K562 (cell line): ENCODE results near the gene DBF4B. TPM values are rescaled to one million over a fixed set of nuclear protein-coding genes. Genes with fewer than 3 reads are reported as not detected.
A peak's percentile ranks its signal among the peaks of the same experiment; 100 is the strongest.

Experiments used
- ATAC-seq: fragments of 200-7000 bp; cut with Tn5 transposase; 3 replicates; pipeline ENCODE4 v1.9.1; 2020; ENCODE audit warnings: moderate library complexity
- BruUV-seq: library from RNA; stranded (reverse); fragments of 400-500 nt; replicated peaks from 2 replicates; lab custom pipeline; 2021; lab: Mats Ljungman, UMichigan
- CTCF ChIA-PET: fragments of 300-600 bp; formaldehyde crosslinking; extraction: SDS; loops from one replicate; lab custom pipeline; 2021; ENCODE audit warnings: low intra/inter-chr PET ratio; lab: Yijun Ruan, JAX
- POLR2A ChIA-PET: fragments of 300-600, 350-650 bp; sonication (Branson Sonifier 250); formaldehyde crosslinking; extraction: SDS; loops from one replicate; lab custom pipeline; 2021; ENCODE audit warnings: antibody characterized with exemption, inconsistent platforms; lab: Yijun Ruan, JAX
- DNase-seq, 4 experiments: peaks; one replicate each; pipeline versions ENCODE4 v3.0.0 to v3.0.0-alpha.2; 2011 to 2018; ENCODE audit warnings: low spot score in 3 of 4, mixed read lengths in 3 of 4; ENCODE audit errors: extremely low read depth in 1 of 4
- FAIRE-seq: peaks from 2 replicates; lab custom pipeline; 2011; peaks lifted over from hg19 to GRCh38; lab: Jason Lieb, UNC
- H2AFZ ChIP-seq: 2 replicates; pipeline ENCODE4 v1.6.0; 2011; ENCODE audit warnings: low read depth, low read length, control low read depth, inconsistent platforms
- H3K27ac ChIP-seq: fragments of 200-600 bp; 3 replicates; pipeline ENCODE4 v1.8.0; 2011; ENCODE audit warnings: low read depth, mild to moderate bottlenecking, control low read depth, inconsistent platforms, low read length, moderate library complexity, mixed read lengths; ENCODE audit errors: extremely low read depth
- H3K27me3 ChIP-seq, 2 experiments: fragments of 300-600 bp in 1 of 2; 2 replicates in 1 of 2; 3 replicates in 1 of 2; pipeline versions ENCODE4 v1.6.0 to v1.8.0; 2011; ENCODE audit warnings: inconsistent platforms in 2 of 2, low read length in 2 of 2, mild to moderate bottlenecking in 1 of 2, mixed read lengths in 1 of 2, moderate library complexity in 1 of 2; ENCODE audit not compliant: control insufficient read depth in 2 of 2, insufficient read depth in 2 of 2
- H3K36me3 ChIP-seq: fragments of 300-600 bp; 3 replicates; pipeline ENCODE4 v1.8.0; 2011; ENCODE audit warnings: mild to moderate bottlenecking, low read length, inconsistent platforms; ENCODE audit not compliant: control insufficient read depth, insufficient read depth
- H3K4me1 ChIP-seq, 2 experiments: fragments of 200-600 bp in 1 of 2; replicated peaks in 1 of 2; 2 replicates in 1 of 2; 3 replicates in 1 of 2; pipeline versions ENCODE4 v1.5.1 to v1.8.0; 2011; ENCODE audit warnings: inconsistent platforms in 2 of 2, low read length in 2 of 2, mild to moderate bottlenecking in 1 of 2, mixed read lengths in 1 of 2, moderate library complexity in 1 of 2; ENCODE audit not compliant: control insufficient read depth in 2 of 2, insufficient read depth in 2 of 2
- H3K4me2 ChIP-seq: 2 replicates; pipeline ENCODE4 v1.6.1; 2011; ENCODE audit warnings: low read length, control low read depth, inconsistent platforms, mixed read lengths; ENCODE audit not compliant: insufficient read depth
- H3K4me3 ChIP-seq: fragments of 200-600 bp; sonication (generic), shearing (Covaris generic); 2 replicates; pipeline ENCODE4 v1.5.1; 2016; ENCODE audit warnings: control low read depth, inconsistent platforms
- H3K79me2 ChIP-seq: fragments of 200-600 bp; 3 replicates; pipeline ENCODE4 v1.8.0; 2011; ENCODE audit warnings: low read length, inconsistent platforms; ENCODE audit not compliant: control insufficient read depth, insufficient read depth
- H3K9ac ChIP-seq, 2 experiments: 2 replicates each; pipeline versions ENCODE4 v1.6.0 to v1.6.1; 2011; ENCODE audit warnings: low read depth in 2 of 2, low read length in 2 of 2, control low read depth in 1 of 2, inconsistent platforms in 1 of 2, mild to moderate bottlenecking in 1 of 2, mixed read lengths in 1 of 2; ENCODE audit not compliant: insufficient read depth in 1 of 2
- H3K9me1 ChIP-seq: one replicate; pipeline ENCODE4 v1.6.0; 2011; ENCODE audit warnings: inconsistent platforms, mild to moderate bottlenecking, low read length, moderate library complexity; ENCODE audit not compliant: control insufficient read depth, insufficient read depth
- H3K9me3 ChIP-seq: replicated peaks from 2 replicates; pipeline ENCODE4 v1.5.1; 2011; ENCODE audit warnings: low read depth, low read length, inconsistent platforms; ENCODE audit not compliant: control insufficient read depth, insufficient read depth
- H4K20me1 ChIP-seq: replicated peaks from 2 replicates; pipeline ENCODE4 v1.6.1; 2011; ENCODE audit warnings: low read length, inconsistent platforms, mixed read lengths; ENCODE audit not compliant: control insufficient read depth, insufficient read depth
- ATF7 ChIP-seq: fragments of 450-650 bp; IDR thresholded peaks from 2 replicates; pipeline ENCODE4 v1.7.1; 2014; ENCODE audit warnings: mild to moderate bottlenecking, moderate library complexity
- FOXP1 ChIP-seq: sonication (generic); formaldehyde crosslinking; IDR thresholded peaks from 2 replicates; pipeline ENCODE4 v1.8.0; 2022; ENCODE audit warnings: mild to moderate bottlenecking, missing genetic modification reagents
- HSF4 ChIP-seq: fragments of 250-450 bp; sonication (Bioruptor Pico); IDR thresholded peaks from 2 replicates; pipeline ENCODE4 v2.1.2; 2022; ENCODE audit warnings: mild to moderate bottlenecking, moderate library complexity, borderline replicate concordance
- PHF8 ChIP-seq: fragments of 200-600 bp; sonication (generic); IDR thresholded peaks from 2 replicates; pipeline ENCODE4 v1.6.1; 2012; ENCODE audit warnings: mixed run types, mild to moderate bottlenecking, inconsistent platforms, low read length, moderate library complexity, borderline replicate concordance
- RAD21 ChIP-seq, 2 experiments: fragments of 250-450 bp in 1 of 2; fragments of 450-650 bp in 1 of 2; sonication (Bioruptor Pico) in 1 of 2; formaldehyde crosslinking in 1 of 2; IDR thresholded peaks in 1 of 2; conservative IDR thresholded peaks in 1 of 2; 2 replicates each; pipeline versions ENCODE4 v1.4.0 to v1.8.0; 2020 to 2022; ENCODE audit warnings: mild to moderate bottlenecking in 2 of 2, moderate library complexity in 1 of 2
- STAG1 ChIP-seq: sonication (generic); formaldehyde crosslinking; IDR thresholded peaks from 2 replicates; pipeline ENCODE4 v1.5.0; 2020; ENCODE audit warnings: missing genetic modification reagents, borderline replicate concordance
- WGBS: fragments of 100-300 bp; shearing (Covaris generic); methylation state at CpG from one replicate; pipeline ENCODE4 v1.1.6; 2016; ENCODE audit warnings: low coverage, mixed read lengths; ENCODE audit not compliant: insufficient coverage; ENCODE audit errors: missing lambda C conversion rate; 5-methylcytosine and 5-hydroxymethylcytosine counted together
- in situ Hi-C: fragments of 300-500 bp; cut with MboI; formaldehyde crosslinking; loops from 4 replicates; pipeline ENCODE4 v1.15.0; 2018; ENCODE audit warnings: inconsistent platforms, mixed read lengths
- intact Hi-C: fragments of 100-400 bp; cut with micrococcal nuclease; formaldehyde crosslinking; loops from 2 replicates; pipeline ENCODE4 v1.14.2; 2022
- polyA plus RNA-seq, 8 experiments: library from polyadenylated mRNA; depleted of rRNA in 4 of 8; stranded (reverse) in 5 of 8; unstranded in 3 of 8; fragments of >200 nt; fragmentation: Nextera tagmentation in 2 of 8; fragmentation: Illumina TruSeq in 1 of 8; extraction: Ambion mirVana in 2 of 8; extraction: Trizol in 1 of 8; gene quantifications; 2 replicates each; pipeline versions ENCODE4 v1.2.1 to v1.2.3, GENCODE V29; 2011 to 2014; ENCODE audit warnings: inconsistent platforms in 1 of 8, missing spikeins in 1 of 8
- total RNA-seq, 7 experiments: library from RNA; depleted of rRNA in 6 of 7; stranded (reverse); fragments of >200 nt in 6 of 7; fragmentation: Illumina TruSeq in 2 of 7; extraction: Trizol in 2 of 7; gene quantifications; 2 replicates each; pipeline versions ENCODE4 v1.2.1 to v1.2.3, GENCODE V29; 2011 to 2021; ENCODE audit warnings: low replicate concordance in 1 of 7
- TF ChIP-seq, protein P1 (sequence below): sonication (generic); formaldehyde crosslinking; IDR thresholded peaks from 2 replicates; pipeline ENCODE4 v1.8.1; 2023; ENCODE audit warnings: mild to moderate bottlenecking, missing genetic modification reagents
- TF ChIP-seq, protein P2 (sequence below), 3 experiments: IDR thresholded peaks in 2 of 3; conservative IDR thresholded peaks in 1 of 3; 2 replicates each; pipeline ENCODE4 v1.5.1; 2011 to 2012; ENCODE audit warnings: low read length in 3 of 3, mild to moderate bottlenecking in 3 of 3, control low read depth in 2 of 3, improper control_type of control experiment in 1 of 3, inconsistent platforms in 1 of 3, low read depth in 1 of 3, mixed read lengths in 1 of 3, moderate library complexity in 1 of 3; ENCODE audit not compliant: insufficient read depth in 2 of 3

Gene DBF4B
- total and polyA plus RNA-seq, 9 of the 15 experiments (the other 6 are each of a cell fraction or from before 2014, with no cell fraction given) = 2.5 to 26.9 (median 14.6) TPM

DNA sequence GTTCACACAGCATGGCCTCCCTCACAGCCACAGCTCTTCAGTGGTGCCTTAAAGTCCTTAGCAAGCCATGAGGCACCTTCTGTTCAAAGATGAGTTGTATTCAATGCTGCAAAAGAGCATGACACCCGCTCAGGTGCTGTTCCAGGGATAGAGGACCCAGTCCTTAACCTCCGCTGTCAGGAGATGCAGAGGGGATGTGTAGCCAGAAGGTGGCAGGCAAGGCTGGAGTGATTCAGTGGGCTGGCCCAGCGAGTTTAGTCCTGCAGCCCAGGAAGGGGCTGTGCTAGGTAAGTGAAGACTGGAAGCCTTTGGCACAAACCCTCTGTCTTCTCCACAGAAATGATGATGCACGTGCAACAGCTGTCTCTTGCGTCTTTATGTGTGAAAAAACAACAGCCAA, 25.3 kb downstream of the DBF4B start:
- intact Hi-C loops (no loop called here), in situ Hi-C loops (no loop called here)
- Histone ChIP-seq H3K4me3 (no peak overlapping the region), H4K20me1 (no peaks in the 10 kb centered on the region), H3K9ac (no peak overlapping the region), H3K36me3 (peaks cover 62% of the 10 kb centered on the region; the same call in 2 of the 3 replicates), H3K27ac (no peak overlapping the region), H3K4me1 (no peaks in the 10 kb centered on the region), H3K9me1 (peaks cover 3% of the 10 kb centered on the region), H2AFZ (no peak overlapping the region), H3K27me3 (no peaks in the 10 kb centered on the region), H3K9me3 (no peaks in the 10 kb centered on the region)
- FAIRE-seq (no peak), ATAC-seq (peak; percentile 95), DNase-seq (peak in 2 of 4 experiments; percentile 31 to 48)
- WGBS = 68% methylated on average over 5 of the region's 5 CpGs
- TF ChIP-seq PHF8 = no peak
- TF ChIP-seq, protein P1, sequence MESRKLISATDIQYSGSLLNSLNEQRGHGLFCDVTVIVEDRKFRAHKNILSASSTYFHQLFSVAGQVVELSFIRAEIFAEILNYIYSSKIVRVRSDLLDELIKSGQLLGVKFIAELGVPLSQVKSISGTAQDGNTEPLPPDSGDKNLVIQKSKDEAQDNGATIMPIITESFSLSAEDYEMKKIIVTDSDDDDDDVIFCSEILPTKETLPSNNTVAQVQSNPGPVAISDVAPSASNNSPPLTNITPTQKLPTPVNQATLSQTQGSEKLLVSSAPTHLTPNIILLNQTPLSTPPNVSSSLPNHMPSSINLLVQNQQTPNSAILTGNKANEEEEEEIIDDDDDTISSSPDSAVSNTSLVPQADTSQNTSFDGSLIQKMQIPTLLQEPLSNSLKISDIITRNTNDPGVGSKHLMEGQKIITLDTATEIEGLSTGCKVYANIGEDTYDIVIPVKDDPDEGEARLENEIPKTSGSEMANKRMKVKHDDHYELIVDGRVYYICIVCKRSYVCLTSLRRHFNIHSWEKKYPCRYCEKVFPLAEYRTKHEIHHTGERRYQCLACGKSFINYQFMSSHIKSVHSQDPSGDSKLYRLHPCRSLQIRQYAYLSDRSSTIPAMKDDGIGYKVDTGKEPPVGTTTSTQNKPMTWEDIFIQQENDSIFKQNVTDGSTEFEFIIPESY (CRISPR knock-in tag) = 0 out of 2 replicates have a peak, but pooled peaks have one; percentile 13
- TF ChIP-seq ATF7 = no peak
- TF ChIP-seq, protein P2, sequence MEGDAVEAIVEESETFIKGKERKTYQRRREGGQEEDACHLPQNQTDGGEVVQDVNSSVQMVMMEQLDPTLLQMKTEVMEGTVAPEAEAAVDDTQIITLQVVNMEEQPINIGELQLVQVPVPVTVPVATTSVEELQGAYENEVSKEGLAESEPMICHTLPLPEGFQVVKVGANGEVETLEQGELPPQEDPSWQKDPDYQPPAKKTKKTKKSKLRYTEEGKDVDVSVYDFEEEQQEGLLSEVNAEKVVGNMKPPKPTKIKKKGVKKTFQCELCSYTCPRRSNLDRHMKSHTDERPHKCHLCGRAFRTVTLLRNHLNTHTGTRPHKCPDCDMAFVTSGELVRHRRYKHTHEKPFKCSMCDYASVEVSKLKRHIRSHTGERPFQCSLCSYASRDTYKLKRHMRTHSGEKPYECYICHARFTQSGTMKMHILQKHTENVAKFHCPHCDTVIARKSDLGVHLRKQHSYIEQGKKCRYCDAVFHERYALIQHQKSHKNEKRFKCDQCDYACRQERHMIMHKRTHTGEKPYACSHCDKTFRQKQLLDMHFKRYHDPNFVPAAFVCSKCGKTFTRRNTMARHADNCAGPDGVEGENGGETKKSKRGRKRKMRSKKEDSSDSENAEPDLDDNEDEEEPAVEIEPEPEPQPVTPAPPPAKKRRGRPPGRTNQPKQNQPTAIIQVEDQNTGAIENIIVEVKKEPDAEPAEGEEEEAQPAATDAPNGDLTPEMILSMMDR (IDR thresholded peaks at IDR 0.05 in 2 of 3, conservative IDR thresholded peaks at IDR 0.05 in 1 of 3; ENCODE audit: insufficient read depth in 2 of 3, low read depth in 1 of 3, low read length in 3 of 3) = peak; percentile 55 to 57 (median 56)
- TF ChIP-seq FOXP1 (CRISPR knock-in tag) = no peak
- no peak for TF ChIP-seq HSF4
- TF ChIP-seq STAG1 (CRISPR knock-in tag) = peak; percentile 28; the same call in 1 of the 2 replicates
- TF ChIP-seq RAD21 (CRISPR knock-in tag; conservative IDR thresholded peaks at IDR 0.05 in 1 of 2, IDR thresholded peaks at IDR 0.05 in 1 of 2) = peak in 1 of 2 experiments; percentile 44; a peak in 1 of 4 replicates
- TF ChIP-seq, all 486 proteins: peak for 4
- POLR2A ChIA-PET = interaction anchor here (0.8 to 1.3 kb wide), 2 partner anchors 13 to 19 kb away, joined by 4 read pairs; no protein-coding TSS in a partner anchor
- Histone ChIP-seq H3K4me2 (no peak overlapping the region), H3K79me2 (no peaks in the 10 kb centered on the region)
- CTCF ChIA-PET = interaction anchor here (1.2 kb wide), 1 partner anchor 132 kb away, joined by 5 read pairs; no protein-coding TSS in a partner anchor
- no TSS peak for BruUV-seq
